Sigmoid colon (tissue), 7 donors: Measurements from ENCODE around the gene AGBL1. TPM values are rescaled to one million over a fixed set of nuclear protein-coding genes. Genes with fewer than 3 reads are reported as not detected.

ENCODE experiments used
- DNase-seq: peaks from one replicate; pipeline ENCODE4 v3.0.0-alpha.2; 2019
- H3K27ac ChIP-seq, 4 donors: fragments of 200-600 bp; sonication (generic); one replicate each; pipeline ENCODE4 v1.5.1; 2016 to 2019; ENCODE audit warnings: mild to moderate bottlenecking in 1 of 4
- H3K27me3 ChIP-seq, 3 donors: fragments of 200-600 bp; sonication (generic); one replicate each; pipeline ENCODE4 v1.5.1; 2019; ENCODE audit warnings: mild to moderate bottlenecking in 1 of 3
- H3K36me3 ChIP-seq, 4 donors: fragments of 200-600 bp; sonication (generic); one replicate each; pipeline ENCODE4 v1.5.1; 2016 to 2019
- H3K4me1 ChIP-seq, 4 donors: fragments of 200-600 bp; sonication (generic); one replicate each; pipeline ENCODE4 v1.5.1; 2017 to 2019
- H3K4me3 ChIP-seq, 4 donors: fragments of 200-600 bp; sonication (generic); one replicate each; pipeline ENCODE4 v1.5.1; 2017 to 2019; ENCODE audit warnings: mild to moderate bottlenecking in 2 of 4, moderate library complexity in 1 of 4
- H3K9me3 ChIP-seq, 4 donors: fragments of 200-600 bp in 3 of 4; sonication (generic) in 3 of 4; one replicate each; pipeline versions ENCODE4 v1.5.1 to v1.6.1; 2013 to 2019
- CTCF ChIP-seq, 4 experiments: fragments of 450-650 bp in 3 of 4; fragments of 200-600 bp in 1 of 4; IDR thresholded peaks; one replicate each; pipeline ENCODE4 v1.5.1; 2016 to 2019; ENCODE audit warnings: antibody characterized with exemption in 4 of 4, mild to moderate bottlenecking in 3 of 4, moderate library complexity in 2 of 4
- EP300 ChIP-seq, 4 donors: sonication (generic); formaldehyde crosslinking; IDR thresholded peaks; one replicate each; pipeline ENCODE4 v1.6.1; 2017; ENCODE audit warnings: antibody characterized with exemption in 4 of 4
- POLR2A ChIP-seq, 2 donors: fragments of 450-650 bp; IDR thresholded peaks; one replicate each; pipeline ENCODE4 v1.6.1; 2016; ENCODE audit warnings: antibody characterized with exemption in 2 of 2, mild to moderate bottlenecking in 2 of 2, moderate library complexity in 2 of 2
- POLR2AphosphoS5 ChIP-seq, 4 donors: sonication (generic); formaldehyde crosslinking; IDR thresholded peaks; one replicate each; pipeline ENCODE4 v1.6.1; 2017; ENCODE audit warnings: antibody characterized with exemption in 4 of 4
- WGBS, 2 donors: extraction: QIAGEN DNeasy Blood & Tissue Kit; methylation state at CpG; one replicate each; pipeline ENCODE4 v1.1.7; 2013; 5-methylcytosine and 5-hydroxymethylcytosine counted together
- intact Hi-C: fragments of 100-400 bp; cut with DNase I; formaldehyde crosslinking; loops from one replicate; pipeline ENCODE4 v1.15.1; 2023
- polyA plus RNA-seq, 3 donors: library from polyadenylated mRNA; stranded (reverse); fragments of 200-250 nt; gene quantifications; one replicate each; pipeline ENCODE4 v1.2.3, GENCODE V29; 2013
- total RNA-seq, 4 donors: library from RNA; depleted of rRNA; stranded (reverse); fragments of >200 nt; gene quantifications; one replicate each; pipeline ENCODE4 v1.1.0, GENCODE V29; 2016
- donor health status: healthy with polysubstance abuse.
- donor health status: Bipolar disorder and iron deficiency.
- donor health status: healthy.

The AGBL1 gene
- total and polyA plus RNA-seq, 7 donors, result 0.16 to 0.28 TPM; not detected in 5

- WGBS, 2 donors, result 87 to 92% methylated on average over 1 of the region's 1 CpG
- no peak for DNase-seq
- TF ChIP-seq CTCF (IDR thresholded peaks at IDR 0.05) (no peak), POLR2AphosphoS5 (IDR thresholded peaks at IDR 0.05) (no peak), EP300 (IDR thresholded peaks at IDR 0.05) (no peak), POLR2A (IDR thresholded peaks at IDR 0.05) (no peak)
- Histone ChIP-seq H3K27me3 (no peaks in the 10 kb centered on the region), H3K4me1 (no peaks in the 10 kb centered on the region), H3K36me3 (no peaks in the 10 kb centered on the region), H3K27ac (no peak overlapping the region), H3K4me3 (no peak overlapping the region), H3K9me3 (no peaks in the 10 kb centered on the region)
- intact Hi-C loops, result no loop called here
Observed at GRCh38 chr15:86268558-86268957, 188.9 kb downstream of the AGBL1 start.

- intact Hi-C loops, result no loop called here
- TF ChIP-seq CTCF (IDR thresholded peaks at IDR 0.05) (no peak), POLR2A (IDR thresholded peaks at IDR 0.05) (no peak), EP300 (IDR thresholded peaks at IDR 0.05) (no peak), POLR2AphosphoS5 (IDR thresholded peaks at IDR 0.05) (no peak)
- H3K9me3 ChIP-seq, result no peaks in the 10 kb centered on the region
- H3K4me1 ChIP-seq, result no peaks in the 10 kb centered on the region
- WGBS, 2 donors, result 64 to 78% methylated on average over 2 of the region's 2 CpGs
- H3K4me3 ChIP-seq, result no peak overlapping the region
- H3K36me3 ChIP-seq, result no peaks in the 10 kb centered on the region
- DNase-seq, result no peak
- H3K27me3 ChIP-seq, result no peaks in the 10 kb centered on the region
- H3K27ac ChIP-seq, result no peak overlapping the region
Observed at GRCh38 chr15:86273309-86273708, 193.6 kb downstream of the AGBL1 start.

- no peak for DNase-seq
- no peaks in the 10 kb centered on the region for H3K36me3 ChIP-seq
- WGBS, 2 donors, result 69 to 87% methylated on average over 1 of the region's 1 CpG
- no peaks in the 10 kb centered on the region for H3K4me1 ChIP-seq
- H3K9me3 ChIP-seq, result peaks cover 0 to 2% (median 0%) of the 10 kb centered on the region in 4 donors
- no peak overlapping the region for H3K4me3 ChIP-seq
- TF ChIP-seq POLR2AphosphoS5 (IDR thresholded peaks at IDR 0.05) (no peak), EP300 (IDR thresholded peaks at IDR 0.05) (no peak), CTCF (IDR thresholded peaks at IDR 0.05) (no peak), POLR2A (IDR thresholded peaks at IDR 0.05) (no peak)
- H3K27ac ChIP-seq, result no peak overlapping the region
- H3K27me3 ChIP-seq, result no peaks in the 10 kb centered on the region
- intact Hi-C loops, result no loop called here
Observed at GRCh38 chr15:86275361-86275760, 195.7 kb downstream of the AGBL1 start.

GRCh38 chr15:86278586-86278985 lies 198.9 kb downstream of the AGBL1 start:
- WGBS, 2 donors, result 74 to 79% methylated on average over 5 of the region's 5 CpGs
- DNase-seq, result no peak
- TF ChIP-seq EP300 (IDR thresholded peaks at IDR 0.05) (no peak), CTCF (IDR thresholded peaks at IDR 0.05) (no peak), POLR2AphosphoS5 (IDR thresholded peaks at IDR 0.05) (no peak), POLR2A (IDR thresholded peaks at IDR 0.05) (no peak)
- Histone ChIP-seq H3K4me1 (no peaks in the 10 kb centered on the region), H3K4me3 (no peak overlapping the region), H3K27me3 (no peaks in the 10 kb centered on the region), H3K36me3 (no peaks in the 10 kb centered on the region), H3K9me3 (peaks cover 0 to 2% (median 0%) of the 10 kb centered on the region in 4 donors), H3K27ac (no peak overlapping the region)
- intact Hi-C loops, result no loop called here

- Histone ChIP-seq H3K4me1 (no peaks in the 10 kb centered on the region), H3K27ac (no peak overlapping the region), H3K36me3 (no peaks in the 10 kb centered on the region), H3K9me3 (no peaks in the 10 kb centered on the region), H3K4me3 (no peak overlapping the region), H3K27me3 (no peaks in the 10 kb centered on the region)
- DNase-seq, result no peak
- TF ChIP-seq EP300 (IDR thresholded peaks at IDR 0.05) (no peak), POLR2A (IDR thresholded peaks at IDR 0.05) (no peak), CTCF (IDR thresholded peaks at IDR 0.05) (no peak)
- intact Hi-C loops, result no loop called here
Observed at GRCh38 chr15:86284635-86285034, 205.0 kb downstream of the AGBL1 start.
